ENCODE data around the gene DMKN.

DMKN gene

GRCh38 chr19:35500611-35501010 lies 12.8 kb downstream of the DMKN start:
- H3K9me3 ChIP-seq (replicated peaks in 1 of 11): no peaks in the 10 kb centered on the region
- H3K4me3 ChIP-seq: no peak overlapping the region
- no peak for TF ChIP-seq Cebpa-rat (IDR thresholded peaks at IDR 0.05)
- peaks cover 3 to 34% (median 24%) of the 10 kb centered on the region in 10 experiments; a peak in 18 of 20 replicates for H3K4me1 ChIP-seq
- H3K4me2 ChIP-seq: peak overlapping the region in 9 of 11 experiments; percentile 49 to 88 (median 82); a peak in 17 of 22 replicates
- no peak overlapping the region for H3K27ac ChIP-seq
- H3K27me3 ChIP-seq: peaks cover 0 to 17% (median 7%) of the 10 kb centered on the region in 11 experiments; a peak in 14 of 22 replicates
- no peaks in the 10 kb centered on the region for H3K36me3 ChIP-seq
- H4K20me1 ChIP-seq: no peaks in the 10 kb centered on the region
- H3K9ac ChIP-seq: no peak overlapping the region

- no peak overlapping the region for H3K4me2 ChIP-seq
Measured at GRCh38 chr19:35498984-35499527, 14.4 kb downstream of the DMKN start.

GRCh38 chr19:35498220-35498619 lies 15.2 kb downstream of the DMKN start:
- TF ChIP-seq Cebpa-rat (IDR thresholded peaks at IDR 0.05): no peak
- Histone ChIP-seq H3K4me2 (no peak overlapping the region), H3K4me1 (peaks cover 9 to 53% (median 37%) of the 10 kb centered on the region in 10 experiments; a peak in 18 of 20 replicates), H4K20me1 (no peaks in the 10 kb centered on the region), H3K27me3 (peaks cover 0 to 13% (median 0%) of the 10 kb centered on the region in 11 experiments; a peak in 6 of 22 replicates), H3K9me3 (replicated peaks in 1 of 11) (no peaks in the 10 kb centered on the region), H3K9ac (no peak overlapping the region), H3K4me3 (no peak overlapping the region), H3K36me3 (no peaks in the 10 kb centered on the region), H3K27ac (no peak overlapping the region)

More at GRCh38 chr19:35498984-35499527, 14.4 kb downstream of the DMKN start:
- H3K9me3 ChIP-seq (replicated peaks in 1 of 11): no peaks in the 10 kb centered on the region
- peaks cover 9 to 45% (median 33%) of the 10 kb centered on the region in 10 experiments; a peak in 18 of 20 replicates for H3K4me1 ChIP-seq
- no peak overlapping the region for H3K9ac ChIP-seq
- no peak overlapping the region for H3K4me3 ChIP-seq
- TF ChIP-seq Cebpa-rat (IDR thresholded peaks at IDR 0.05): no peak
- no peaks in the 10 kb centered on the region for H4K20me1 ChIP-seq
- H3K27me3 ChIP-seq: peaks cover 0 to 13% (median 0%) of the 10 kb centered on the region in 11 experiments; a peak in 6 of 22 replicates
- no peak overlapping the region for H3K27ac ChIP-seq
- no peaks in the 10 kb centered on the region for H3K36me3 ChIP-seq

GRCh38 chr19:35497406-35497805 lies 16.0 kb downstream of the DMKN start:
- Histone ChIP-seq H3K4me2 (no peak overlapping the region), H3K9ac (no peak overlapping the region), H4K20me1 (no peaks in the 10 kb centered on the region), H3K4me3 (no peak overlapping the region), H3K27ac (no peak overlapping the region), H3K9me3 (replicated peaks in 1 of 11) (no peaks in the 10 kb centered on the region), H3K4me1 (peaks cover 9 to 54% (median 41%) of the 10 kb centered on the region in 10 experiments; a peak in 18 of 20 replicates), H3K36me3 (no peaks in the 10 kb centered on the region), H3K27me3 (peaks cover 0 to 13% (median 0%) of the 10 kb centered on the region in 11 experiments; a peak in 6 of 22 replicates)
- TF ChIP-seq Cebpa-rat (IDR thresholded peaks at IDR 0.05): no peak

- H3K4me1 ChIP-seq: peaks cover 5 to 34% (median 22%) of the 10 kb centered on the region in 10 experiments; a peak in 18 of 20 replicates
- no peaks in the 10 kb centered on the region for H4K20me1 ChIP-seq
- peak overlapping the region in 6 of 11 experiments; percentile 5 to 59 (median 30); a peak in 5 of 22 replicates for H3K27ac ChIP-seq
- TF ChIP-seq Cebpa-rat (IDR thresholded peaks at IDR 0.05): no peak
- peak overlapping the region; percentile 65 to 89 (median 76) for H3K4me2 ChIP-seq
- peak overlapping the region in 10 of 11 experiments; percentile 10 to 62 (median 42); a peak in 13 of 22 replicates for H3K9ac ChIP-seq
- no peaks in the 10 kb centered on the region for H3K9me3 ChIP-seq (replicated peaks in 1 of 11)
- H3K27me3 ChIP-seq: no peaks in the 10 kb centered on the region
- H3K4me3 ChIP-seq: peak overlapping the region in 1 of 10 experiments; percentile 30; a peak in 3 of 20 replicates
- H3K36me3 ChIP-seq: no peaks in the 10 kb centered on the region
Measured at GRCh38 chr19:35495107-35496064, 18.1 kb downstream of the DMKN start.

GRCh38 chr19:35493971-35494370 lies 19.5 kb downstream of the DMKN start:
- no peak overlapping the region for H3K9ac ChIP-seq
- peak overlapping the region in 1 of 11 experiments; percentile 40; a peak in 1 of 22 replicates for H3K4me2 ChIP-seq
- H3K4me3 ChIP-seq: no peak overlapping the region
- H4K20me1 ChIP-seq: no peaks in the 10 kb centered on the region
- H3K9me3 ChIP-seq (replicated peaks in 1 of 11): no peaks in the 10 kb centered on the region
- no peaks in the 10 kb centered on the region for H3K36me3 ChIP-seq
- TF ChIP-seq Cebpa-rat (IDR thresholded peaks at IDR 0.05): no peak
- no peaks in the 10 kb centered on the region for H3K27me3 ChIP-seq
- peaks cover 5 to 31% (median 18%) of the 10 kb centered on the region in 10 experiments; a peak in 18 of 20 replicates for H3K4me1 ChIP-seq
- H3K27ac ChIP-seq: no peak overlapping the region

- Histone ChIP-seq H3K9ac (no peak overlapping the region), H3K36me3 (no peaks in the 10 kb centered on the region), H3K4me3 (no peak overlapping the region), H3K4me1 (peaks cover 5 to 31% (median 18%) of the 10 kb centered on the region in 10 experiments; a peak in 18 of 20 replicates), H4K20me1 (no peaks in the 10 kb centered on the region), H3K9me3 (replicated peaks in 1 of 11) (no peaks in the 10 kb centered on the region), H3K27ac (no peak overlapping the region), H3K4me2 (no peak overlapping the region), H3K27me3 (no peaks in the 10 kb centered on the region)
- no peak for TF ChIP-seq Cebpa-rat (IDR thresholded peaks at IDR 0.05)
Measured at GRCh38 chr19:35491836-35492360, 21.6 kb downstream of the DMKN start.

GRCh38 chr19:35490364-35490763 lies 23.1 kb downstream of the DMKN start, which contains the start of gene KRTDAP:
Gene KRTDAP (minus strand): TSS chr19:35490464. CDS start chr19:35490442, 22 bp downstream.
- Histone ChIP-seq H3K27me3 (no peaks in the 10 kb centered on the region), H3K36me3 (no peaks in the 10 kb centered on the region), H3K4me2 (no peak within 1 kb of the TSS), H3K27ac (no peak within 1 kb of the TSS), H3K9me3 (replicated peaks in 1 of 11) (no peaks in the 10 kb centered on the region), H4K20me1 (no peaks in the 10 kb centered on the region), H3K4me3 (no peak within 1 kb of the TSS), H3K9ac (no peak within 1 kb of the TSS), H3K4me1 (peaks cover under 1 to 24% (median 13%) of the 10 kb centered on the region in 10 experiments; a peak in 16 of 20 replicates)
- TF ChIP-seq Cebpa-rat (IDR thresholded peaks at IDR 0.05): no peak

- Histone ChIP-seq H3K4me2 (no peak overlapping the region), H3K27me3 (no peaks in the 10 kb centered on the region), H3K27ac (no peak overlapping the region), H3K9me3 (replicated peaks in 1 of 11) (no peaks in the 10 kb centered on the region), H4K20me1 (no peaks in the 10 kb centered on the region), H3K9ac (no peak overlapping the region), H3K4me1 (peaks cover 0 to 27% (median 19%) of the 10 kb centered on the region in 10 experiments; a peak in 17 of 20 replicates), H3K36me3 (no peaks in the 10 kb centered on the region), H3K4me3 (no peak overlapping the region)
- no peak for TF ChIP-seq Cebpa-rat (IDR thresholded peaks at IDR 0.05)
Measured at GRCh38 chr19:35488677-35489076, 24.8 kb downstream of the DMKN start.

Data from BLaER1 treated with 17β-estradiol and CSF1 and Interleukin-3, amounts not matched to agents 10 nM and 100 nM (cell line).